Measurements from ENCODE around the gene NRBP1. TPM values are rescaled to one million over a fixed set of nuclear protein-coding genes. Genes with fewer than 3 reads are reported as not detected.
A peak's percentile ranks its signal among the peaks of the same experiment; 100 is the strongest.

The NRBP1 gene
- total and polyA plus RNA-seq, 9 of the 15 experiments (the other 6 are each of a cell fraction or from before 2014, with no cell fraction given) = 2.9 to 84.5 (median 36.9) TPM

GRCh38 chr2:27461118-27461517, 32.7 kb downstream of the NRBP1 start (continued):
- TF ChIP-seq DDX20 (tag; IDR thresholded peaks at IDR 0.05; ENCODE audit: low read depth) (no peak), SMARCA4 (IDR thresholded peaks at IDR 0.05) (peak; percentile 32; the same call in 1 of the 2 replicates), SAP30 (IDR thresholded peaks at IDR 0.05; ENCODE audit: borderline replicate concordance, insufficient read depth, low read depth, low read length, poor library complexity, severe bottlenecking) (no peak), ADNP (tag; IDR thresholded peaks at IDR 0.05) (no peak), FIP1L1 (IDR thresholded peaks at IDR 0.05; ENCODE audit: low read depth, low read length, poor library complexity, severe bottlenecking) (no peak), SP2 (IDR thresholded peaks at IDR 0.05; ENCODE audit: extremely low read depth, low read depth, low read length, poor library complexity, severe bottlenecking) (no peak), SPI1 (IDR thresholded peaks at IDR 0.05; ENCODE audit: borderline replicate concordance, low read depth, low read length) (peak; percentile 70; the same call in 1 of the 2 replicates), BRCA1 (IDR thresholded peaks at IDR 0.05) (no peak), BRCA1 (CRISPR knock-in tag; IDR thresholded peaks at IDR 0.05) (no peak), E2F3 (CRISPR knock-in tag; IDR thresholded peaks at IDR 0.05) (no peak), GMEB1 (CRISPR knock-in tag; IDR thresholded peaks at IDR 0.05) (no peak)

Measured in K562 (cell line).